Measurements from ENCODE around the gene SCFD2.

Gene SCFD2

DNA sequence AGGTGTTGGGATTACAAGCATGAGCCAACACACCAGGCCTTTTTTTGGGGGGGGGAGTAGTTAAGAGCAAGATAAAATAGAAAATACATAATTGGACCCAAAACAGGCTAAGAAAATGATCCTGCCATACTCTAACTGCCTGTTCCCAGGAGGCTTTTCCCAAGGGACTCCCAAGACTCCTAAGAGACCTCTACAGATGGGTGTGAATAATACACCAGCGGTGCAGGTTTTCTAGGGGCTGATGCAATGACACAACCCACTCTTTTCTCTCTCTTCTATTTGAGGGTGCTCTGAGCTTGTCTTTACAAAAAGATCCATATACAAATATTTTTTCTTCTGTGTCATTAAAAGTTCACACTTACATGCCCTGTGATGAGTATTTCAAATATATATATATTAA lies 386.8 kb downstream of the SCFD2 start:
- TF ChIP-seq, protein P1, sequence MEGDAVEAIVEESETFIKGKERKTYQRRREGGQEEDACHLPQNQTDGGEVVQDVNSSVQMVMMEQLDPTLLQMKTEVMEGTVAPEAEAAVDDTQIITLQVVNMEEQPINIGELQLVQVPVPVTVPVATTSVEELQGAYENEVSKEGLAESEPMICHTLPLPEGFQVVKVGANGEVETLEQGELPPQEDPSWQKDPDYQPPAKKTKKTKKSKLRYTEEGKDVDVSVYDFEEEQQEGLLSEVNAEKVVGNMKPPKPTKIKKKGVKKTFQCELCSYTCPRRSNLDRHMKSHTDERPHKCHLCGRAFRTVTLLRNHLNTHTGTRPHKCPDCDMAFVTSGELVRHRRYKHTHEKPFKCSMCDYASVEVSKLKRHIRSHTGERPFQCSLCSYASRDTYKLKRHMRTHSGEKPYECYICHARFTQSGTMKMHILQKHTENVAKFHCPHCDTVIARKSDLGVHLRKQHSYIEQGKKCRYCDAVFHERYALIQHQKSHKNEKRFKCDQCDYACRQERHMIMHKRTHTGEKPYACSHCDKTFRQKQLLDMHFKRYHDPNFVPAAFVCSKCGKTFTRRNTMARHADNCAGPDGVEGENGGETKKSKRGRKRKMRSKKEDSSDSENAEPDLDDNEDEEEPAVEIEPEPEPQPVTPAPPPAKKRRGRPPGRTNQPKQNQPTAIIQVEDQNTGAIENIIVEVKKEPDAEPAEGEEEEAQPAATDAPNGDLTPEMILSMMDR (IDR thresholded peaks at IDR 0.05; ENCODE audit: low read depth, low read length, missing control alignments), result no peak
- no peak overlapping the region for H3K4me3 ChIP-seq (ENCODE audit: low read depth, low read length)
- in situ Hi-C loops (cut with HindIII; ENCODE audit: low sequenced_read_pairs), result no loop called here
- DNase-seq (ENCODE audit: low read depth), result no peak

DNA sequence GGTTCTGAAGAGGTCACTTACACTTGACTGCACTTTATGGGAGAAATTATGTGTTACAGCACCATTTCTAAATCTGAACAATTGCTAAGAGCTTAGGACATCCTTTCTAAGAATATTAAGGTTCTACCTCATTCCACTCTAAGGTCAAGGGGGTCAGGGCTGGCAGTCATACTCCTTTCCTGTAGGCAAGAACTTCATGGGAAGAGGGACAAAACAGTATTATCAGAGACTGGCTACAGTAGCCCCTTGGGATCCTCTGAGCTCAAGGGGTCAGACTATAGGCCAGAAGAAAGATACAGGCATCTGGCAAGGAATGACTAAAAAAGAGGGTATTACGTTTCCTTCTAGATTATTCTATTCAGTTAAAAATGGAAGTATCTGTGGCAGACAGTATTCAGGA lies 388.6 kb downstream of the SCFD2 start:
- no peak overlapping the region for H3K4me3 ChIP-seq (ENCODE audit: low read depth, low read length)
- DNase-seq (ENCODE audit: low read depth), result no peak
- in situ Hi-C loops (cut with HindIII; ENCODE audit: low sequenced_read_pairs), result no loop called here
- TF ChIP-seq, protein P1 (IDR thresholded peaks at IDR 0.05; ENCODE audit: low read depth, low read length, missing control alignments), result no peak

DNA sequence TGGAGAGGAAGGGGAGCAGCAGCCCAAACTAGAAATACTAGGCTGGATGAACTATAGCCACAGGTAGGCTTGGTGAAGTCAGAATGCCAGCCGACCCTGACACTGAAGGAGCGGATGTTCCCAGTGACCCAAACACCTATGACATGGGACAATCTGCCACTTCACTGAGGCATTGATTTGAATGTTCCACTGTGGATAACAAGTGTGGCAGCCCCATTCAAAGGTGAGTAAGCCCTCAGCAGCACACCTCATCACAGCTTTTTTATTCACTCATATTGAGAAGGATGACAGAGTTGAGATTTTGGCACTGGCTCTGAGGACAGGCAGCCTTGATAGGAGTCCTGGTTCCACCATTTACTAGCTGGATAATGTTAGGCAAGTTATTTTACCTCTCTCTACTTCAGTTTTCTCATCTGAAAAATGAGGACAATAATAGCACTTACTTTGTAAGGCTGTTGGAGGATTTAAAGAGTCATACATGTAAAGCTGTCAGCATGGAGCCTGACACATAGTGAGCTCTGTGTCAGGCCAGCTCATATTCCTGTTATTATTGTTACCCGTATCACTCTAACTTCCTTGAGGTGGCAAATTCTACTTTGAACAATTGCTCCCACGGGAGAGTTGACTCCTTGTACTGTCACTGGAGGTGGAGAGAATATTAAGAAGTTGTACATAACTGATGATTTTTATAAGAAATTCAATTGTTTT lies 389.2 kb downstream of the SCFD2 start:
- no peak for DNase-seq (ENCODE audit: low read depth)
- H3K4me3 ChIP-seq (ENCODE audit: low read depth, low read length), result no peak overlapping the region
- in situ Hi-C loops (cut with HindIII; ENCODE audit: low sequenced_read_pairs), result no loop called here
- TF ChIP-seq, protein P1 (IDR thresholded peaks at IDR 0.05; ENCODE audit: low read depth, low read length, missing control alignments), result no peak

DNA sequence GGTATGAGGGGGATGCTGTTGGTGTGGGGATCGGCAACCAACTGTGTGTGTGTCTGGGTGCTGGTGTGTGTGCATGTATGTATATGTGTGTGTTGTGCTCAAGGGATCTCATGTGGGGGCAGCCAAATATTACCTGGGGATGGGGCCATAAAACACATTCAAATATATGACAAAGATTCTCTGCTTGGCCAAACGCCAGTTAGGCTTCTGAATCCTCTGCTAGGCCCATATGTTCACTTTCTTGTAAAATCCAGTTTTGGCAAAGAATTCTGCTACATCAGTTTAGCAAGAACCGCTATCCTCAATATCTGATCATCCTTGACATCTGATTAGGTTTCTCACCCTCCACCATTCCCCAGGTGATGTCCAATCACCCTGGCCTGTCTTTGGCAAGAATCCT lies 397.2 kb downstream of the SCFD2 start:
- TF ChIP-seq, protein P1 (IDR thresholded peaks at IDR 0.05; ENCODE audit: low read depth, low read length, missing control alignments), result no peak
- DNase-seq (ENCODE audit: low read depth), result no peak
- in situ Hi-C loops (cut with HindIII; ENCODE audit: low sequenced_read_pairs), result no loop called here
- no peak overlapping the region for H3K4me3 ChIP-seq (ENCODE audit: low read depth, low read length)

DNA sequence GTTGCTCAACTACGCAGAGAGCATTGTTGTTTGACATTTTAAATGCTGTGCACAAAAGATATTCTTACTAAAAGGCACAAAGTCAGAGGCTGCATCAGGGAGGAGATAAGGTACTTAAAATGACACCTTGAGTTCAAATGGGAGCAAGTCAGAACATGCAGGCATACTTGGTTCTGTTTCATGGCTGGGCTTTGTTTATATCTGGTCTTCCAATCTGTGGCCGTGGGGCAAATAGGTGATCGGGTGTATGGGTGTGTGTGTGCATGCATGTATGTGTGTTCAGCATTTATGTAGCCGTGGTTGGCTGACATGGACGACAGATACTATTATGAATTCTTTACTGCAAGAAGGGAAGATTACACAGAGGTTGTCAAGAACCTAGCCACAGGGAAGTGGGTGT lies 397.6 kb downstream of the SCFD2 start:
- TF ChIP-seq, protein P1 (IDR thresholded peaks at IDR 0.05; ENCODE audit: low read depth, low read length, missing control alignments), result no peak
- DNase-seq (ENCODE audit: low read depth), result no peak
- H3K4me3 ChIP-seq (ENCODE audit: low read depth, low read length), result no peak overlapping the region
- in situ Hi-C loops (cut with HindIII; ENCODE audit: low sequenced_read_pairs), result no loop called here

DNA sequence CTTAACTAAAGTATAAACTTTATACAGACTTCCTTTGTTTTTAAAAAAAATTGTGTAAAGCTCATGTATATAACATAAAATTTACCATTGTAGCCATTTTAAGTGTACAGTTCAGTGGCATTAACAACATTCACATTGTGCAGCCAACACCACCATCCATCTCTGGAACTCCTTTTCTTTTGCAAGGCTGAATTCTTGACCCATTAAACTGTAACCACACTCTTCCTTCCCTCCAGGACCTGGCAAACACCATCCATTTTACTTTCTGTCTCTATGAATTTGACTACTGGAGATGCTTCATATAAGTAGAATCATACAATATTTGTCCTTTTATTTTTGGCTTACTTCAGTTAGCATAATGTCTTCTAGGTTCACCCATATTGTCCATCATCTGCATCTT lies 399.1 kb downstream of the SCFD2 start:
- H3K4me3 ChIP-seq (ENCODE audit: low read depth, low read length), result no peak overlapping the region
- in situ Hi-C loops (cut with HindIII; ENCODE audit: low sequenced_read_pairs), result no loop called here
- TF ChIP-seq, protein P1 (IDR thresholded peaks at IDR 0.05; ENCODE audit: low read depth, low read length, missing control alignments), result no peak
- DNase-seq (ENCODE audit: low read depth), result no peak
